GM23338 (cell line): ENCODE data around the gene UBAC2. TPM values are rescaled to one million over a fixed set of nuclear protein-coding genes. Genes with fewer than 3 reads are reported as not detected.

Source experiments
- ATAC-seq: fragments of 200-7000 bp; cut with Tn5 transposase; 3 replicates; pipeline ENCODE4 v1.9.1; 2020
- DNase-seq: peaks from one replicate; pipeline ENCODE4 v3.0.0-alpha.2; 2015; ENCODE audit warnings: low spot score
- H2AFZ ChIP-seq: fragments of 200-600 bp; sonication (generic); 2 replicates; pipeline ENCODE4 v1.8.0; 2016; ENCODE audit warnings: antibody characterized with exemption, mild to moderate bottlenecking, moderate library complexity
- H3F3A ChIP-seq: fragments of 200-600 bp; sonication (generic); replicated peaks from 2 replicates; pipeline ENCODE4 v1.8.0; 2017; ENCODE audit warnings: antibody characterized with exemption, mixed run types, low read depth
- H3K27ac ChIP-seq: fragments of 200-600 bp; sonication (generic); 2 replicates; pipeline ENCODE4 v1.6.1; 2016; ENCODE audit warnings: low read depth
- H3K27me3 ChIP-seq: fragments of 200-600 bp; sonication (generic); 2 replicates; pipeline ENCODE4 v1.8.0; 2016; ENCODE audit warnings: mild to moderate bottlenecking, mixed run types, moderate library complexity; ENCODE audit not compliant: insufficient read depth
- H3K36me3 ChIP-seq: fragments of 200-600 bp; sonication (generic); 2 replicates; pipeline ENCODE4 v1.8.0; 2016; ENCODE audit warnings: mild to moderate bottlenecking; ENCODE audit not compliant: insufficient read depth
- H3K4me1 ChIP-seq: fragments of 200-600 bp; sonication (generic); 2 replicates; pipeline ENCODE4 v1.8.0; 2016; ENCODE audit warnings: mild to moderate bottlenecking, moderate library complexity; ENCODE audit not compliant: insufficient read depth
- H3K4me2 ChIP-seq: fragments of 200-600 bp; sonication (generic); 2 replicates; pipeline ENCODE4 v1.7.1; 2017; ENCODE audit warnings: mixed run types
- H3K4me3 ChIP-seq: fragments of 200-600 bp; sonication (generic); 2 replicates; pipeline ENCODE4 v1.6.1; 2016; ENCODE audit warnings: mixed run types
- H3K79me2 ChIP-seq: fragments of 200-600 bp; sonication (generic); replicated peaks from 2 replicates; pipeline ENCODE4 v1.8.0; 2017; ENCODE audit warnings: mild to moderate bottlenecking; ENCODE audit not compliant: insufficient read depth
- H3K9me2 ChIP-seq: fragments of 200-600 bp; sonication (generic); 2 replicates; pipeline ENCODE4 v1.8.0; 2017; ENCODE audit not compliant: insufficient read depth
- H4K20me1 ChIP-seq: fragments of 200-600 bp; sonication (generic); replicated peaks from 2 replicates; pipeline ENCODE4 v1.8.0; 2017; ENCODE audit warnings: mild to moderate bottlenecking; ENCODE audit not compliant: insufficient read depth
- H3K27ac Mint-ChIP-seq: 2 replicates; pipeline ENCODE4 v1.8.0; 2020; ENCODE audit warnings: inconsistent platforms, mild to moderate bottlenecking, moderate library complexity, mixed read lengths
- H3K27me3 Mint-ChIP-seq: 3 replicates; pipeline ENCODE4 v1.8.0; 2022; ENCODE audit warnings: low read depth, mild to moderate bottlenecking, moderate library complexity, mixed read lengths, inconsistent platforms; ENCODE audit not compliant: insufficient read depth, poor library complexity
- H3K36me3 Mint-ChIP-seq: 3 replicates; pipeline ENCODE4 v1.8.0; 2021; ENCODE audit warnings: low read depth, mild to moderate bottlenecking, inconsistent platforms, moderate library complexity, mixed read lengths
- H3K4me1 Mint-ChIP-seq: 3 replicates; pipeline ENCODE4 v1.8.0; 2020; ENCODE audit warnings: mild to moderate bottlenecking, inconsistent platforms, mixed read lengths
- H3K4me3 Mint-ChIP-seq: 3 replicates; pipeline ENCODE4 v1.8.0; 2021; ENCODE audit warnings: moderate library complexity, mild to moderate bottlenecking, inconsistent platforms, mixed read lengths
- H3K9me3 Mint-ChIP-seq: 3 replicates; pipeline ENCODE4 v1.8.0; 2020; ENCODE audit warnings: moderate library complexity, mild to moderate bottlenecking, inconsistent platforms, mixed read lengths
- CREB1 ChIP-seq: fragments of 250-450 bp; sonication (Bioruptor Pico); IDR thresholded peaks from 2 replicates; pipeline ENCODE4 v1.5.0; 2020; ENCODE audit warnings: low read depth, mild to moderate bottlenecking, moderate library complexity
- CTCF ChIP-seq, 2 experiments: fragments of 200-600 bp in 1 of 2; sonication (generic) in 1 of 2; conservative IDR thresholded peaks; 2 replicates each; pipeline versions ENCODE4 v1.5.1 to v1.6.1; 2016 to 2017; ENCODE audit warnings: antibody characterized with exemption in 2 of 2, low read depth in 2 of 2, mild to moderate bottlenecking in 2 of 2, moderate library complexity in 1 of 2
- ETS1 ChIP-seq: IDR thresholded peaks from 2 replicates; pipeline ENCODE4 v1.6.1; 2016; ENCODE audit warnings: antibody characterized with exemption
- EZH2 ChIP-seq: fragments of 200-600 bp; sonication (generic); IDR thresholded peaks from one replicate; pipeline ENCODE4 v1.8.0; 2017; ENCODE audit warnings: antibody characterized with exemption, mild to moderate bottlenecking, low read depth; ENCODE audit not compliant: unreplicated experiment
- EZH2phosphoT487 ChIP-seq: fragments of 200-600 bp; sonication (generic); IDR thresholded peaks from one replicate; pipeline ENCODE4 v1.8.1; 2018; ENCODE audit warnings: antibody characterized with exemption; ENCODE audit not compliant: unreplicated experiment
- JUNB ChIP-seq: IDR thresholded peaks from one replicate; pipeline ENCODE4 v1.6.1; 2016; ENCODE audit warnings: antibody characterized with exemption; ENCODE audit not compliant: unreplicated experiment
- NANOG ChIP-seq: IDR thresholded peaks from 2 replicates; pipeline ENCODE4 v1.6.1; 2016; ENCODE audit warnings: antibody characterized with exemption, borderline replicate concordance
- POLR2AphosphoS5 ChIP-seq: IDR thresholded peaks from 2 replicates; pipeline ENCODE4 v1.6.1; 2016; ENCODE audit warnings: antibody characterized with exemption, low read depth
- REST ChIP-seq: IDR thresholded peaks from one replicate; pipeline ENCODE4 v1.6.1; 2018; ENCODE audit warnings: antibody characterized with exemption; ENCODE audit not compliant: unreplicated experiment
- STAT1 ChIP-seq: IDR thresholded peaks from one replicate; pipeline ENCODE4 v1.6.1; 2016; ENCODE audit warnings: antibody characterized with exemption; ENCODE audit not compliant: unreplicated experiment
- ZNF114 ChIP-seq: fragments of 250-450 bp; sonication (Bioruptor Pico); IDR thresholded peaks from 2 replicates; pipeline ENCODE4 v1.5.0; 2020; ENCODE audit warnings: mild to moderate bottlenecking, moderate library complexity
- ZNF331 ChIP-seq: fragments of 250-450 bp; sonication (Bioruptor Pico); IDR thresholded peaks from 2 replicates; pipeline ENCODE4 v1.5.0; 2020; ENCODE audit warnings: low read depth, mild to moderate bottlenecking, moderate library complexity
- polyA plus RNA-seq: library from polyadenylated mRNA; unstranded; fragments of >200 nt; fragmentation: Nextera tagmentation; extraction: Ambion mirVana; gene quantifications from 2 replicates; pipeline ENCODE4 v1.2.1, GENCODE V29; 2016
- total RNA-seq: library from RNA; depleted of rRNA; stranded (reverse); fragments of >200 nt; shearing (Covaris generic); gene quantifications from 2 replicates; pipeline ENCODE4 v1.2.3, GENCODE V29; 2014
- TF ChIP-seq, protein P1 (sequence below): fragments of 250-450 bp; sonication (Bioruptor Pico); IDR thresholded peaks from 2 replicates; pipeline ENCODE4 v1.5.0; 2020; ENCODE audit warnings: mild to moderate bottlenecking, moderate library complexity

UBAC2 gene
- total and polyA plus RNA-seq, 2 experiments from 2014 or later: 37.9 to 76.9 TPM

DNA sequence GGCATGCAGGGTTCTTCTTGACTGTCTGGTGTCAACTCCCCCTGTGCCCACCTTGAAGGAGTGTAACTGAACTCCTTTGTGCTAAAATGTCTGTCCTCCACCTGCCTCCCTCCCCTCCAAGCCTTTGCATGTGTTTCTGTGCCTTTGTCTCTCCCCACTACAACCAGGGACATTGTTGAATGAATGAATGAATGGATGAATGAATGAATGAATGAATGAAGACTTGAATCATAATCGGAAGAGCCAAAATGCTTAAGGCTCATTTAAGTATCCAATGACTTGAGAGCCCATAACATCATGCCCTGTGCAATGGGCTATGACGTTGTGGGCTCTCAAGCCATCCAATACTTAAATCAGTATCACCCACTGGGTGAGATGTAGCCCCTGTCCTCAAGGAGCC lies 115.6 kb downstream of the UBAC2 start:
- Histone ChIP-seq H3K36me3 (0 out of 2 replicates have a peak, but pooled peaks cover 3% of the 10 kb centered on the region), H3K4me1 (peaks cover 9% of the 10 kb centered on the region; the same call in 1 of the 2 replicates), H2AFZ (no peak overlapping the region), H3K9me2 (no peaks in the 10 kb centered on the region), H3K4me2 (no peak overlapping the region), H3K27me3 (no peaks in the 10 kb centered on the region), H3F3A (no peaks in the 10 kb centered on the region), H3K4me3 (no peak overlapping the region), H4K20me1 (peaks cover 3% of the 10 kb centered on the region; the same call in 1 of the 2 replicates), H3K79me2 (no peaks in the 10 kb centered on the region), H3K27ac (no peak overlapping the region)
- no peak overlapping the region for H3K4me3 Mint-ChIP-seq
- TF ChIP-seq CTCF (conservative IDR thresholded peaks at IDR 0.05; ENCODE audit: low read depth in 2 of 2) (no peak), STAT1 (no peak), NANOG (no peak), ZNF114 (CRISPR knock-in tag) (no peak), CREB1 (CRISPR knock-in tag) (no peak), ETS1 (no peak), JUNB (no peak), ZNF331 (CRISPR knock-in tag) (no peak), EZH2phosphoT487 (no peak), POLR2AphosphoS5 (no peak), REST (no peak), EZH2 (no peak)
- TF ChIP-seq, protein P1, sequence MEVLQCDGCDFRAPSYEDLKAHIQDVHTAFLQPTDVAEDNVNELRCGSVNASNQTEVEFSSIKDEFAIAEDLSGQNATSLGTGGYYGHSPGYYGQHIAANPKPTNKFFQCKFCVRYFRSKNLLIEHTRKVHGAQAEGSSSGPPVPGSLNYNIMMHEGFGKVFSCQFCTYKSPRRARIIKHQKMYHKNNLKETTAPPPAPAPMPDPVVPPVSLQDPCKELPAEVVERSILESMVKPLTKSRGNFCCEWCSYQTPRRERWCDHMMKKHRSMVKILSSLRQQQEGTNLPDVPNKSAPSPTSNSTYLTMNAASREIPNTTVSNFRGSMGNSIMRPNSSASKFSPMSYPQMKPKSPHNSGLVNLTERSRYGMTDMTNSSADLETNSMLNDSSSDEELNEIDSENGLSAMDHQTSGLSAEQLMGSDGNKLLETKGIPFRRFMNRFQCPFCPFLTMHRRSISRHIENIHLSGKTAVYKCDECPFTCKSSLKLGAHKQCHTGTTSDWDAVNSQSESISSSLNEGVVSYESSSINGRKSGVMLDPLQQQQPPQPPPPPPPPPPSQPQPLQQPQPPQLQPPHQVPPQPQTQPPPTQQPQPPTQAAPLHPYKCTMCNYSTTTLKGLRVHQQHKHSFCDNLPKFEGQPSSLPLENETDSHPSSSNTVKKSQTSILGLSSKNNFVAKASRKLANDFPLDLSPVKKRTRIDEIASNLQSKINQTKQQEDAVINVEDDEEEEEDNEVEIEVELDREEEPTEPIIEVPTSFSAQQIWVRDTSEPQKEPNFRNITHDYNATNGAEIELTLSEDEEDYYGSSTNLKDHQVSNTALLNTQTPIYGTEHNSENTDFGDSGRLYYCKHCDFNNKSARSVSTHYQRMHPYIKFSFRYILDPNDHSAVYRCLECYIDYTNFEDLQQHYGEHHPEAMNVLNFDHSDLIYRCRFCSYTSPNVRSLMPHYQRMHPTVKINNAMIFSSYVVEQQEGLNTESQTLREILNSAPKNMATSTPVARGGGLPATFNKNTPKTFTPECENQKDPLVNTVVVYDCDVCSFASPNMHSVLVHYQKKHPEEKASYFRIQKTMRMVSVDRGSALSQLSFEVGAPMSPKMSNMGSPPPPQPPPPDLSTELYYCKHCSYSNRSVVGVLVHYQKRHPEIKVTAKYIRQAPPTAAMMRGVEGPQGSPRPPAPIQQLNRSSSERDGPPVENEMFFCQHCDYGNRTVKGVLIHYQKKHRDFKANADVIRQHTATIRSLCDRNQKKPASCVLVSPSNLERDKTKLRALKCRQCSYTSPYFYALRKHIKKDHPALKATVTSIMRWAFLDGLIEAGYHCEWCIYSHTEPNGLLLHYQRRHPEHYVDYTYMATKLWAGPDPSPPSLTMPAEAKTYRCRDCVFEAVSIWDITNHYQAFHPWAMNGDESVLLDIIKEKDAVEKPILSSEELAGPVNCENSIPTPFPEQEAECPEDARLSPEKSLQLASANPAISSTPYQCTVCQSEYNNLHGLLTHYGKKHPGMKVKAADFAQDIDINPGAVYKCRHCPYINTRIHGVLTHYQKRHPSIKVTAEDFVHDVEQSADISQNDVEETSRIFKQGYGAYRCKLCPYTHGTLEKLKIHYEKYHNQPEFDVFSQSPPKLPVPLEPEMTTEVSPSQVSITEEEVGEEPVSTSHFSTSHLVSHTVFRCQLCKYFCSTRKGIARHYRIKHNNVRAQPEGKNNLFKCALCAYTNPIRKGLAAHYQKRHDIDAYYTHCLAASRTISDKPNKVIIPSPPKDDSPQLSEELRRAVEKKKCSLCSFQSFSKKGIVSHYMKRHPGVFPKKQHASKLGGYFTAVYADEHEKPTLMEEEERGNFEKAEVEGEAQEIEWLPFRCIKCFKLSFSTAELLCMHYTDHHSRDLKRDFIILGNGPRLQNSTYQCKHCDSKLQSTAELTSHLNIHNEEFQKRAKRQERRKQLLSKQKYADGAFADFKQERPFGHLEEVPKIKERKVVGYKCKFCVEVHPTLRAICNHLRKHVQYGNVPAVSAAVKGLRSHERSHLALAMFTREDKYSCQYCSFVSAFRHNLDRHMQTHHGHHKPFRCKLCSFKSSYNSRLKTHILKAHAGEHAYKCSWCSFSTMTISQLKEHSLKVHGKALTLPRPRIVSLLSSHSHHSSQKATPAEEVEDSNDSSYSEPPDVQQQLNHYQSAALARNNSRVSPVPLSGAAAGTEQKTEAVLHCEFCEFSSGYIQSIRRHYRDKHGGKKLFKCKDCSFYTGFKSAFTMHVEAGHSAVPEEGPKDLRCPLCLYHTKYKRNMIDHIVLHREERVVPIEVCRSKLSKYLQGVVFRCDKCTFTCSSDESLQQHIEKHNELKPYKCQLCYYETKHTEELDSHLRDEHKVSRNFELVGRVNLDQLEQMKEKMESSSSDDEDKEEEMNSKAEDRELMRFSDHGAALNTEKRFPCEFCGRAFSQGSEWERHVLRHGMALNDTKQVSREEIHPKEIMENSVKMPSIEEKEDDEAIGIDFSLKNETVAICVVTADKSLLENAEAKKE (CRISPR knock-in tag): no peak
- ATAC-seq: no peak
- H3K36me3 Mint-ChIP-seq: peaks cover 12% of the 10 kb centered on the region; the same call in 2 of the 3 replicates
- no peaks in the 10 kb centered on the region for H3K9me3 Mint-ChIP-seq
- no peak overlapping the region for H3K27ac Mint-ChIP-seq
- H3K27me3 Mint-ChIP-seq: peaks cover 2% of the 10 kb centered on the region
- H3K4me1 Mint-ChIP-seq: peaks cover 28% of the 10 kb centered on the region
- DNase-seq: no peak
